ENCODE data around the gene BBOF1.

DNA sequence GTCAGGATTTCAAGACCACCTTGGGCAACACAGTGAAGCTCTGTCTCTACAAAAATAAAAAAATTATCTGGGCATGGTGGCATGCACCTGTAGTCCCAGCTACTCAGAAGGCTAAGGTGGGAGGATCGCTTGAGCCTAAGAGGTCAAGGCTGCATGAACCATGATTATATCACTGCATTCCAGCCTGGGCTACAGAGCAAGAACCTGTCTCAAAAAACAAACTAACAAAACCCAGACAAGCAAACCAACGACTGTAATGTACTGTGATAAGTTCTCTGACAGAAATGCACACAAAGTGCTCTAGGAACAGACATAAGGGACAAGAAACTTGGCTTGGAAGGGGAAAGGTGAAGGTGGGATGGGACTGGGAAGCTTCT, 22.4 kb upstream of the BBOF1 start:
- TF ChIP-seq, protein P1, sequence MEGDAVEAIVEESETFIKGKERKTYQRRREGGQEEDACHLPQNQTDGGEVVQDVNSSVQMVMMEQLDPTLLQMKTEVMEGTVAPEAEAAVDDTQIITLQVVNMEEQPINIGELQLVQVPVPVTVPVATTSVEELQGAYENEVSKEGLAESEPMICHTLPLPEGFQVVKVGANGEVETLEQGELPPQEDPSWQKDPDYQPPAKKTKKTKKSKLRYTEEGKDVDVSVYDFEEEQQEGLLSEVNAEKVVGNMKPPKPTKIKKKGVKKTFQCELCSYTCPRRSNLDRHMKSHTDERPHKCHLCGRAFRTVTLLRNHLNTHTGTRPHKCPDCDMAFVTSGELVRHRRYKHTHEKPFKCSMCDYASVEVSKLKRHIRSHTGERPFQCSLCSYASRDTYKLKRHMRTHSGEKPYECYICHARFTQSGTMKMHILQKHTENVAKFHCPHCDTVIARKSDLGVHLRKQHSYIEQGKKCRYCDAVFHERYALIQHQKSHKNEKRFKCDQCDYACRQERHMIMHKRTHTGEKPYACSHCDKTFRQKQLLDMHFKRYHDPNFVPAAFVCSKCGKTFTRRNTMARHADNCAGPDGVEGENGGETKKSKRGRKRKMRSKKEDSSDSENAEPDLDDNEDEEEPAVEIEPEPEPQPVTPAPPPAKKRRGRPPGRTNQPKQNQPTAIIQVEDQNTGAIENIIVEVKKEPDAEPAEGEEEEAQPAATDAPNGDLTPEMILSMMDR (IDR thresholded peaks at IDR 0.05; ENCODE audit: low read length), result no peak
- no peak for TF ChIP-seq EZH2 (optimal IDR thresholded peaks at IDR 0.05; ENCODE audit: low read depth, low read length)
- no peak for TF ChIP-seq EZH2phosphoT487 (IDR thresholded peaks at IDR 0.05; ENCODE audit: low read length)

All from MM.1S (cell line).